HL-60 (cell line): ENCODE data around the gene PAGR1.

Experiments
- DNase-seq, 2 experiments: peaks; one replicate each; pipeline ENCODE4 v3.0.0-alpha.2; 2010 to 2020; ENCODE audit warnings: low read depth in 1 of 2, low spot score in 1 of 2
- H3K27ac ChIP-seq: fragments of 250-450 bp; sonication (Bioruptor Pico); replicated peaks from 2 replicates; pipeline ENCODE4 v1.5.1; 2020; ENCODE audit warnings: mild to moderate bottlenecking, moderate library complexity
- H3K27me3 ChIP-seq: fragments of 250-450 bp; sonication (Bioruptor Pico); 2 replicates; pipeline ENCODE4 v1.5.1; 2021; ENCODE audit warnings: mild to moderate bottlenecking, moderate library complexity; ENCODE audit not compliant: insufficient read depth, poor library complexity, severe bottlenecking
- H3K4me3 ChIP-seq: replicated peaks from 2 replicates; pipeline ENCODE4 v1.5.1; 2011; ENCODE audit warnings: mild to moderate bottlenecking, control low read depth, low read length; ENCODE audit not compliant: insufficient read depth
- GABPA ChIP-seq: IDR thresholded peaks from 2 replicates; pipeline ENCODE4 v1.6.1; 2012; ENCODE audit warnings: low read depth
- POLR2AphosphoS5 ChIP-seq: IDR thresholded peaks from 2 replicates; pipeline ENCODE4 v1.6.1; 2012; ENCODE audit warnings: low read depth
- SPI1 ChIP-seq: IDR thresholded peaks from 2 replicates; pipeline ENCODE4 v1.6.1; 2012; ENCODE audit warnings: low read depth, mild to moderate bottlenecking, borderline replicate concordance
- TF ChIP-seq, protein P1 (sequence below): IDR thresholded peaks from one replicate; pipeline ENCODE4 v1.5.1; 2011; ENCODE audit warnings: low read length, control low read depth, inconsistent platforms; ENCODE audit not compliant: insufficient read depth
- TF ChIP-seq, protein P2 (sequence below): IDR thresholded peaks from 2 replicates; pipeline ENCODE4 v1.6.1; 2012; ENCODE audit warnings: low read depth; ENCODE audit not compliant: insufficient replicate concordance

The PAGR1 gene

DNA sequence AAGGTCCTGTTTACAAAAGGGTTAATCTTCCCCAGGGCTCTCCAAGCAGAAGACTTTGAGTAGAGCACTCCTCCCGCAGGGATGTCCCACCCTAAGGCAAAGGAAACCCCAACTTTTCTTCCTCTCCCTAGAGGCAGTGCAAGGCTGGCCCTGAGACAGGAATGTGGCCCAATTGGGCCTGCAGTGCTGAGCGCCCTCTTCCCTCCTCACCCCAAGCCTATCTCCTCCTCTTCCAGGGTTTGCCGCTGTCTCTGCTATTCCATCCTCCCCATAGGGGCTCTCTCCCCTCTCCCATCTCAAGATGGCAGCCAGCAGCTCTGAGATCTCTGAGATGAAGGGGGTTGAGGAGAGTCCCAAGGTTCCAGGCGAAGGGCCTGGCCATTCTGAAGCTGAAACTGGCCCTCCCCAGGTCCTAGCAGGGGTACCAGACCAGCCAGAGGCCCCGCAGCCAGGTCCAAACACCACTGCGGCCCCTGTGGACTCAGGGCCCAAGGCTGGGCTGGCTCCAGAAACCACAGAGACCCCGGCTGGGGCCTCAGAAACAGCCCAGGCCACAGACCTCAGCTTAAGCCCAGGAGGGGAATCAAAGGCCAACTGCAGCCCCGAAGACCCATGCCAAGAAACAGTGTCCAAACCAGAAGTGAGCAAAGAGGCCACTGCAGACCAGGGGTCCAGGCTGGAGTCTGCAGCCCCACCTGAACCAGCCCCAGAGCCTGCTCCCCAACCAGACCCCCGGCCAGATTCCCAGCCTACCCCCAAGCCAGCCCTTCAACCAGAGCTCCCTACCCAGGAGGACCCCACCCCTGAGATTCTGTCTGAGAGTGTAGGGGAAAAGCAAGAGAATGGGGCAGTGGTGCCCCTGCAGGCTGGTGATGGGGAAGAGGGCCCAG is 3.0 kb upstream of the PAGR1 start:
- Histone ChIP-seq H3K27ac (no peak overlapping the region), H3K27me3 (no peaks in the 10 kb centered on the region), H3K4me3 (no peak overlapping the region)
- TF ChIP-seq, protein P1, sequence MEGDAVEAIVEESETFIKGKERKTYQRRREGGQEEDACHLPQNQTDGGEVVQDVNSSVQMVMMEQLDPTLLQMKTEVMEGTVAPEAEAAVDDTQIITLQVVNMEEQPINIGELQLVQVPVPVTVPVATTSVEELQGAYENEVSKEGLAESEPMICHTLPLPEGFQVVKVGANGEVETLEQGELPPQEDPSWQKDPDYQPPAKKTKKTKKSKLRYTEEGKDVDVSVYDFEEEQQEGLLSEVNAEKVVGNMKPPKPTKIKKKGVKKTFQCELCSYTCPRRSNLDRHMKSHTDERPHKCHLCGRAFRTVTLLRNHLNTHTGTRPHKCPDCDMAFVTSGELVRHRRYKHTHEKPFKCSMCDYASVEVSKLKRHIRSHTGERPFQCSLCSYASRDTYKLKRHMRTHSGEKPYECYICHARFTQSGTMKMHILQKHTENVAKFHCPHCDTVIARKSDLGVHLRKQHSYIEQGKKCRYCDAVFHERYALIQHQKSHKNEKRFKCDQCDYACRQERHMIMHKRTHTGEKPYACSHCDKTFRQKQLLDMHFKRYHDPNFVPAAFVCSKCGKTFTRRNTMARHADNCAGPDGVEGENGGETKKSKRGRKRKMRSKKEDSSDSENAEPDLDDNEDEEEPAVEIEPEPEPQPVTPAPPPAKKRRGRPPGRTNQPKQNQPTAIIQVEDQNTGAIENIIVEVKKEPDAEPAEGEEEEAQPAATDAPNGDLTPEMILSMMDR, result no peak
- TF ChIP-seq GABPA (no peak), SPI1 (no peak)
- TF ChIP-seq, protein P2, sequence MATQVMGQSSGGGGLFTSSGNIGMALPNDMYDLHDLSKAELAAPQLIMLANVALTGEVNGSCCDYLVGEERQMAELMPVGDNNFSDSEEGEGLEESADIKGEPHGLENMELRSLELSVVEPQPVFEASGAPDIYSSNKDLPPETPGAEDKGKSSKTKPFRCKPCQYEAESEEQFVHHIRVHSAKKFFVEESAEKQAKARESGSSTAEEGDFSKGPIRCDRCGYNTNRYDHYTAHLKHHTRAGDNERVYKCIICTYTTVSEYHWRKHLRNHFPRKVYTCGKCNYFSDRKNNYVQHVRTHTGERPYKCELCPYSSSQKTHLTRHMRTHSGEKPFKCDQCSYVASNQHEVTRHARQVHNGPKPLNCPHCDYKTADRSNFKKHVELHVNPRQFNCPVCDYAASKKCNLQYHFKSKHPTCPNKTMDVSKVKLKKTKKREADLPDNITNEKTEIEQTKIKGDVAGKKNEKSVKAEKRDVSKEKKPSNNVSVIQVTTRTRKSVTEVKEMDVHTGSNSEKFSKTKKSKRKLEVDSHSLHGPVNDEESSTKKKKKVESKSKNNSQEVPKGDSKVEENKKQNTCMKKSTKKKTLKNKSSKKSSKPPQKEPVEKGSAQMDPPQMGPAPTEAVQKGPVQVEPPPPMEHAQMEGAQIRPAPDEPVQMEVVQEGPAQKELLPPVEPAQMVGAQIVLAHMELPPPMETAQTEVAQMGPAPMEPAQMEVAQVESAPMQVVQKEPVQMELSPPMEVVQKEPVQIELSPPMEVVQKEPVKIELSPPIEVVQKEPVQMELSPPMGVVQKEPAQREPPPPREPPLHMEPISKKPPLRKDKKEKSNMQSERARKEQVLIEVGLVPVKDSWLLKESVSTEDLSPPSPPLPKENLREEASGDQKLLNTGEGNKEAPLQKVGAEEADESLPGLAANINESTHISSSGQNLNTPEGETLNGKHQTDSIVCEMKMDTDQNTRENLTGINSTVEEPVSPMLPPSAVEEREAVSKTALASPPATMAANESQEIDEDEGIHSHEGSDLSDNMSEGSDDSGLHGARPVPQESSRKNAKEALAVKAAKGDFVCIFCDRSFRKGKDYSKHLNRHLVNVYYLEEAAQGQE, result no peak
- DNase-seq, result no peak

DNA sequence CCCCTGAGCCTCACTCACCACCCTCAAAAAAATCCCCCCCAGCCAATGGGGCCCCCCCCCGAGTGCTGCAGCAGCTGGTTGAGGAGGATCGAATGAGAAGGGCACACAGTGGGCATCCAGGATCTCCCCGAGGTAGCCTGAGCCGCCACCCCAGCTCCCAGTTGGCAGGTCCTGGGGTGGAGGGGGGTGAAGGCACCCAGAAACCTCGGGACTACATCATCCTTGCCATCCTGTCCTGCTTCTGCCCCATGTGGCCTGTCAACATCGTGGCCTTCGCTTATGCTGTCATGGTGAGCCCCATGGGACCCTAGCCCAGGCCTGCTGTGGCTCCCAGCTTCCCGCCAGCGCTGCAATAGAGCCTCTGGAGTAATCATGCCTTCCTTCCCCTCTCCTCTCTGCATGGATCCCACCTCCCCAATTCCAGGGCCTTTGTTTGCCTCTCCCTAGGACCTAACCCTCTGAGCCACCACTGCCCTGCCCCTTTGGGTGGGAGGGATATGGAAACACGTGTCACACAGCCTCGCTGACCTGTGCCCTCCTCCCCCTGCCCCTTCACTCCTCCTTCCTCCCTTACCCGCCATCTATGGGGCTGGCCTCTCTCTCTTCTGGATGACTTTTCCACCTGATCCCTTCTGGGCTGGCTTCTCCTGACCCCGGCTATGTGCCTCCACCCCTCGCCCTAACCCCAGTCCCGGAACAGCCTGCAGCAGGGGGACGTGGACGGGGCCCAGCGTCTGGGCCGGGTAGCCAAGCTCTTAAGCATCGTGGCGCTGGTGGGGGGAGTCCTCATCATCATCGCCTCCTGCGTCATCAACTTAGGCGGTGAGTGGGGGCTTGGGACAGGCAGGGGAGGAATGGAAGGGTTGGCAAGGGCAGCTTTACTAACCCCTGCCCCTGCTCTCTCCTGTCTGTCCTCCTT is 2.0 kb upstream of the PAGR1 start:
- Histone ChIP-seq H3K4me3 (no peak overlapping the region), H3K27ac (no peak overlapping the region), H3K27me3 (no peaks in the 10 kb centered on the region)
- TF ChIP-seq, protein P2, result no peak
- TF ChIP-seq, protein P1, result no peak
- TF ChIP-seq SPI1 (no peak), POLR2AphosphoS5 (no peak), GABPA (no peak)
- DNase-seq, result no peak

DNA sequence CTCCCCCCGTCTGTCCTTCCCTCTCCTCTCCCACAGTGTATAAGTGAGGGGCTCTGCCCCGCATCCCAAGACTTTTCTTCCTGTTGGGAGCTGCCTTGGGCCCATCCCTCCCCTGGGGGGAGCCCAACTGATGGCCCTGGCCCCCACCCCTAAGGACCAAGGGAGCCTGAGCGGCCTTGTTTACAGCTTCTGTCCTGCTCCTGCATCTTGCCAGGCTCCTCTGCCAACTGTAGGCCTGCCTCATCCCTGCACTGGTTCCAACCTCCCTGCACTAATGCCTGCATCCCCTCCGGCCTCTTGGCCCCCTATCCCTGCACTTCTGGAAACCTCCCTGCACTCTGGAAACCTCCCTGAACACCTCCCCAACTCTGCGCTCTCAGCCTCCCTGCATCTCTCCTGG is 1.4 kb upstream of the PAGR1 start:
- no peaks in the 10 kb centered on the region for H3K27me3 ChIP-seq
- H3K4me3 ChIP-seq, result no peak overlapping the region
- DNase-seq, result no peak
- no peak for TF ChIP-seq SPI1
- no peak for TF ChIP-seq GABPA
- TF ChIP-seq, protein P2, result no peak
- TF ChIP-seq POLR2AphosphoS5, result no peak
- TF ChIP-seq, protein P1, result no peak
- H3K27ac ChIP-seq, result no peak overlapping the region
